ENCODE data around the gene GSTM1. TPM values are rescaled to one million over a fixed set of nuclear protein-coding genes. Genes with fewer than 3 reads are reported as not detected.

Gene GSTM1
- total and polyA plus RNA-seq, 2 donors (not counting 1 experiment from before 2014, with no cell fraction given) = 30.5 to 40.0 TPM

DNA sequence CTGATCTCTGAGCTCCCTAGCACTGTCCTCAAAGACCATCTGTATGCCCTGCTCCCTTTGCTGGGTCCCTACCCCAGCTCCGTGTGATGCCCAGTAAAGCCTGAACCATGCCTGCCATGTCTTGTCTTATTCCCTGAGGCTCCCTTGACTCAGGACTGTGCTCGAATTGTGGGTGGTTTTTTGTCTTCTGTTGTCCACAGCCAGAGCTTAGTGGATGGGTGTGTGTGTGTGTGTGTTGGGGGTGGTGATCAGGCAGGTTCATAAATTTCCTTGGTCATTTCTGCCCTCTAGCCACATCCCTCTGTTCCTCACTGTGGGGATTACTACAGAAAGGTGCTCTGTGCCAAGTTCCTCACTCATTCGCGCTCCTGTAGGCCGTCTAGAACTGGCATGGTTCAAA, 30.1 kb downstream of the GSTM1 start:
- H3K4me1 Mint-ChIP-seq = no peaks in the 10 kb centered on the region
- no peaks in the 10 kb centered on the region for H4K20me1 ChIP-seq (ENCODE audit: control insufficient read depth, insufficient read depth, low read length, poor library complexity, severe bottlenecking)
- H3K9ac ChIP-seq (ENCODE audit: low read length) = no peak overlapping the region
- H3K27me3 Mint-ChIP-seq = peaks cover 20% of the 10 kb centered on the region
- no peak overlapping the region for H3K4me2 ChIP-seq (replicated peaks; ENCODE audit: low read depth, low read length, poor library complexity, severe bottlenecking)
- H3K9me3 Mint-ChIP-seq (ENCODE audit: insufficient read depth) = no peaks in the 10 kb centered on the region
- CTCF ChIA-PET = interaction anchor here (0.9 kb wide), 1 partner anchor 267 kb away, joined by 3 read pairs; the partner anchor contains the start of gene AHCYL1
- ATAC-seq (ENCODE audit: low read depth) = no peak
- H3K4me3 ChIP-seq (ENCODE audit: control extremely low read depth in 1 of 5, extremely low read depth in 1 of 5, insufficient read depth in 1 of 5, low read depth in 2 of 5, low read length in 4 of 5) = no peak overlapping the region
- no peaks in the 10 kb centered on the region for H3K36me3 ChIP-seq (replicated peaks in 1 of 2; ENCODE audit: control extremely low read depth in 1 of 2, control insufficient read depth in 1 of 2, extremely low read depth in 1 of 2, insufficient read depth in 2 of 2, low read length in 1 of 2)
- peaks cover 0 to 3% (median 0%) of the 10 kb centered on the region in 4 experiments for H3K27me3 ChIP-seq (replicated peaks in 1 of 4; ENCODE audit: control extremely low read depth in 1 of 4, control insufficient read depth in 3 of 4, insufficient read depth in 4 of 4, low read length in 3 of 4)
- H3K9me3 ChIP-seq (ENCODE audit: control extremely low read depth in 1 of 3, control insufficient read depth in 2 of 3, insufficient read depth in 1 of 3, low read length in 2 of 3) = no peaks in the 10 kb centered on the region
- TF ChIP-seq, protein P1, sequence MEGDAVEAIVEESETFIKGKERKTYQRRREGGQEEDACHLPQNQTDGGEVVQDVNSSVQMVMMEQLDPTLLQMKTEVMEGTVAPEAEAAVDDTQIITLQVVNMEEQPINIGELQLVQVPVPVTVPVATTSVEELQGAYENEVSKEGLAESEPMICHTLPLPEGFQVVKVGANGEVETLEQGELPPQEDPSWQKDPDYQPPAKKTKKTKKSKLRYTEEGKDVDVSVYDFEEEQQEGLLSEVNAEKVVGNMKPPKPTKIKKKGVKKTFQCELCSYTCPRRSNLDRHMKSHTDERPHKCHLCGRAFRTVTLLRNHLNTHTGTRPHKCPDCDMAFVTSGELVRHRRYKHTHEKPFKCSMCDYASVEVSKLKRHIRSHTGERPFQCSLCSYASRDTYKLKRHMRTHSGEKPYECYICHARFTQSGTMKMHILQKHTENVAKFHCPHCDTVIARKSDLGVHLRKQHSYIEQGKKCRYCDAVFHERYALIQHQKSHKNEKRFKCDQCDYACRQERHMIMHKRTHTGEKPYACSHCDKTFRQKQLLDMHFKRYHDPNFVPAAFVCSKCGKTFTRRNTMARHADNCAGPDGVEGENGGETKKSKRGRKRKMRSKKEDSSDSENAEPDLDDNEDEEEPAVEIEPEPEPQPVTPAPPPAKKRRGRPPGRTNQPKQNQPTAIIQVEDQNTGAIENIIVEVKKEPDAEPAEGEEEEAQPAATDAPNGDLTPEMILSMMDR (IDR thresholded peaks at IDR 0.05) = no peak
- TF ChIP-seq EZH2 (IDR thresholded peaks at IDR 0.05; ENCODE audit: borderline replicate concordance, insufficient read depth, low read depth, low read length, poor library complexity, severe bottlenecking) = no peak
- no peak overlapping the region for H3K27ac Mint-ChIP-seq
- POLR2A ChIA-PET = no interaction called here
- H3K4me3 Mint-ChIP-seq = no peak overlapping the region
- no peaks in the 10 kb centered on the region for H3K79me2 ChIP-seq (ENCODE audit: control insufficient read depth, insufficient read depth, low read length)
- intact Hi-C loops (cut with micrococcal nuclease) = no loop called here
- no peak overlapping the region for H3K27ac ChIP-seq (ENCODE audit: low read length in 2 of 2)
- no peak for DNase-seq
- no peak overlapping the region for H2AFZ ChIP-seq (ENCODE audit: insufficient read depth, low read depth, low read length, poor library complexity, severe bottlenecking)
- H3K4me1 ChIP-seq (ENCODE audit: control insufficient read depth in 2 of 2, insufficient read depth in 2 of 2, low read length in 2 of 2) = no peaks in the 10 kb centered on the region
- WGBS (ENCODE audit: insufficient coverage) = 93% methylated on average over 5 of the region's 5 CpGs

DNA sequence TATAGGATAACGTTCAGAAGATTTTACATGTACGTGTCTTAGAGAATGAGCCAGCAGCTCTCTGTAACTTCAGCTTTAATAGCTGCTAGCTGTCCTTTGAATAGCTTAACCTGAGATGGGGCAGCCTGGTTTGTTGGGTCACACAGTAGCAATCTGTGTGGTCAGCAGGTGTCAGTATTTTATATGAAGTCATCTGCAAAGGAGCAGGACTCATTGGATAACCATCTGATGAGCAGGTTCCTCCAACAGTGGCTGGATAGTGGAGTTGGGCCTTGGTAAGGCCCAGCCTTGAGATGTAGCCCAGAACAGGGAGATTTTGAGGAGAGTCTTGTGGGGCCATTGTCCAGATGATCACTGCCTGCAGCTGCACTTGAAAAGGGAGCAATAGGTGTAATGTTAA, 30.9 kb downstream of the GSTM1 start:
- Mint-ChIP-seq H3K9me3 (ENCODE audit: insufficient read depth) (no peaks in the 10 kb centered on the region), H3K27me3 (peaks cover 17% of the 10 kb centered on the region), H3K27ac (no peak overlapping the region), H3K4me3 (no peak overlapping the region), H3K4me1 (no peaks in the 10 kb centered on the region)
- Histone ChIP-seq H4K20me1 (ENCODE audit: control insufficient read depth, insufficient read depth, low read length, poor library complexity, severe bottlenecking) (no peaks in the 10 kb centered on the region), H3K4me2 (replicated peaks; ENCODE audit: low read depth, low read length, poor library complexity, severe bottlenecking) (no peak overlapping the region), H3K79me2 (ENCODE audit: control insufficient read depth, insufficient read depth, low read length) (no peaks in the 10 kb centered on the region), H3K9me3 (ENCODE audit: control extremely low read depth in 1 of 3, control insufficient read depth in 2 of 3, insufficient read depth in 1 of 3, low read length in 2 of 3) (no peaks in the 10 kb centered on the region), H3K4me3 (ENCODE audit: control extremely low read depth in 1 of 5, extremely low read depth in 1 of 5, insufficient read depth in 1 of 5, low read depth in 2 of 5, low read length in 4 of 5) (no peak overlapping the region), H3K36me3 (replicated peaks in 1 of 2; ENCODE audit: control extremely low read depth in 1 of 2, control insufficient read depth in 1 of 2, extremely low read depth in 1 of 2, insufficient read depth in 2 of 2, low read length in 1 of 2) (no peaks in the 10 kb centered on the region), H2AFZ (ENCODE audit: insufficient read depth, low read depth, low read length, poor library complexity, severe bottlenecking) (no peak overlapping the region), H3K9ac (ENCODE audit: low read length) (no peak overlapping the region), H3K4me1 (ENCODE audit: control insufficient read depth in 2 of 2, insufficient read depth in 2 of 2, low read length in 2 of 2) (no peaks in the 10 kb centered on the region), H3K27me3 (replicated peaks in 1 of 4; ENCODE audit: control extremely low read depth in 1 of 4, control insufficient read depth in 3 of 4, insufficient read depth in 4 of 4, low read length in 3 of 4) (peaks cover 0 to 3% (median 0%) of the 10 kb centered on the region in 4 experiments), H3K27ac (ENCODE audit: low read length in 2 of 2) (no peak overlapping the region)
- ChIA-PET POLR2A (no interaction called here), CTCF (interaction anchor here (0.9 kb wide), 1 partner anchor 266 kb away, joined by 3 read pairs; the partner anchor contains the start of gene AHCYL1)
- TF ChIP-seq EZH2 (IDR thresholded peaks at IDR 0.05; ENCODE audit: borderline replicate concordance, insufficient read depth, low read depth, low read length, poor library complexity, severe bottlenecking) = no peak
- TF ChIP-seq, protein P1 (IDR thresholded peaks at IDR 0.05) = no peak
- no peak for DNase-seq
- intact Hi-C loops (cut with micrococcal nuclease) = no loop called here
- WGBS (ENCODE audit: insufficient coverage) = 94% methylated on average over 2 of the region's 2 CpGs
- ATAC-seq (ENCODE audit: low read depth) = no peak
